T47D (cell line): ENCODE results near the gene IQSEC1.

Source experiments
- DNase-seq, 2 experiments: peaks; one replicate each; pipeline versions ENCODE4 v3.0.0 to v3.0.0-alpha.2; 2011 to 2012; ENCODE audit warnings: low read depth in 1 of 2, low spot score in 1 of 2
- JUND ChIP-seq: IDR thresholded peaks from 2 replicates; pipeline ENCODE4 v1.6.1; 2012; ENCODE audit warnings: low read depth
- in situ Hi-C: cut with HindIII; loops from 2 replicates; pipeline ENCODE4 v1.10.0; 2016; ENCODE audit warnings: low sequenced_read_pairs, low pct_unique_long_range_greater_than_20kb

The IQSEC1 gene

DNA sequence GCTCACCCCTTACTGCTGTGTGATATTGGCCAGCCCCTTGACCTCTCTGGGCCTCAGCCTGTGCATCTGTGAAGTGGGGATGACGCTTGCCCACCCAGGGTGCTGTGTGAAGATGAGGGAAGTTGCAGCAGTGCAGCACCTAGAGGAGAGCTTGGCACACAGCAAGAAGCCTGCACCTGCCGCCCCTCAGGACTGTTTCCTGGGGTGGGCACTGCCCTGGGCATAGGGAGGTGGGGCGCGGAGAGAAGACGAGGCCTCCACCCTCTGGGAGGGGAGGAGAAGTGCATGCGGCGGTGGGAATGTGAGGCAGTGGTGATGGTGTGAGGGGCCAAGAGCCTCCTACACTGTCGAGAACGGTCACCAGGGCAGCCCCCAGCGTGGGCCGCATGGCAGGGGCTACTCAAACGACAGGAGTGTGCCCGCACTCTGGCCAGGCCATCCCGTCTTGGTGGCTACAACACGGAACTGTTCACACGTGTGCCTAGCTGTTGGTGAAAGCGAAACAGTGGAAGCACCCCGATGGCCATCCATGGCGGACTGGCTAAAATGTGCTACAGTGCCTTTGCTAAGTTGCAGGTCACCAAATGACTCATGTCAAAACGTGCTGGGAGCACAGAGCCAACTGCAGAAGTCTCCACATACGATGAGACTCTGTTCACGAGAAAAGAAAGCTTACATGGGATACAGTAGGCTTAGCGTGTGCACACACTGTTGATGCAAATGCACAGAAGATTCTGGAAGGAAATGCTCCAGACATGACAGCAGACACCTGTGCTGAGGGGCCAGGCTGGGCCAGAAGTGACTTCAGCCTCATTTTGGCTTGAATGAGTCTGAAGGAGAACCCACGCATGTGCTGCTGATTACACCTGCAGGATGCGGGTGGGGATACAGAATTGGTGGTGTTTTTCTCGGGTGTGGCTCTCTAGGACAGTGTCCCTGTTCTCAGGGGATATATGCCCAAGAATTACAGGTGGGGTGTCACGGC is 40.4 kb upstream of the IQSEC1 start:
- in situ Hi-C loops, result no loop called here
- no peak for TF ChIP-seq JUND
- no peak for DNase-seq

DNA sequence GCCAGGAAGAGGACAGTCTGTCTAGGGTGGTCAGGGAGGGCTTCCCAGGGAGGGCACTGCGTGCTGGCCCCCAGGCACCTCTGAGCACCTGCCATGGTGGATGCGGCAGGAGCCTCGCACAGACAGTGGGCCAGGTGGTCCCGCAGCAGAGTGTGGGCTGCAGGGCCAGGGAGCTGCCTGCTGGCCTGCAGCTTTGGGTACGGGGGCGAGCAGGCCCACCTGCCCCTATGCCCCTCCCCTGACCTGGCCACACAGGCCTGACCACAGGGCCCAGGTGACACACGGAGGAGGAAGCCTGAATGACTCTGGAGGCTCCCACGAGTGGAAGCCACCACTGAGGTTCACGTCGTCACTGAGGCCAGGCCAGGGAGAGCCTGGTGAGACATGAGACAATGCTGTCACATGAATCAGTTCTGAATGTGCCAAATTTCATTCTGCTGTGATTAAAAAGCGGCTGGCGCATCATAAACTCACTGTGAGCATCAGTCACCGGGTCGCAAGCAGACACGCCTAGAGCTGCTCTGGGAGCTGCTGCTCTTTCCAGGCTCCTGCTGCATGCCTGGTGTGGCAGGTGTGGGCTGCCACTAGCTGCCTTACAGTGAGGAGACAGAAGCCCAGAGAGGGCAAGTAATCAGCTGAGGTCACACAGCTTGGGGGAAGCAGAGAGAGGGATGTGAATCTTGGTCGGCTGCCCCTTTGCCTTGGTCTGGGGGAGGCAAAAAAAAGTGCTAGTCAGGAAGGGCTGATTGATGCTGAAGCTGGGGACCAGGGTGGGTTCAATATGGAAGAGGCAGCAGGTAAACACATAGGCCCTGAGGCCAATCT is 39.5 kb upstream of the IQSEC1 start:
- in situ Hi-C loops, result no loop called here
- no peak for DNase-seq
- TF ChIP-seq JUND, result no peak

DNA sequence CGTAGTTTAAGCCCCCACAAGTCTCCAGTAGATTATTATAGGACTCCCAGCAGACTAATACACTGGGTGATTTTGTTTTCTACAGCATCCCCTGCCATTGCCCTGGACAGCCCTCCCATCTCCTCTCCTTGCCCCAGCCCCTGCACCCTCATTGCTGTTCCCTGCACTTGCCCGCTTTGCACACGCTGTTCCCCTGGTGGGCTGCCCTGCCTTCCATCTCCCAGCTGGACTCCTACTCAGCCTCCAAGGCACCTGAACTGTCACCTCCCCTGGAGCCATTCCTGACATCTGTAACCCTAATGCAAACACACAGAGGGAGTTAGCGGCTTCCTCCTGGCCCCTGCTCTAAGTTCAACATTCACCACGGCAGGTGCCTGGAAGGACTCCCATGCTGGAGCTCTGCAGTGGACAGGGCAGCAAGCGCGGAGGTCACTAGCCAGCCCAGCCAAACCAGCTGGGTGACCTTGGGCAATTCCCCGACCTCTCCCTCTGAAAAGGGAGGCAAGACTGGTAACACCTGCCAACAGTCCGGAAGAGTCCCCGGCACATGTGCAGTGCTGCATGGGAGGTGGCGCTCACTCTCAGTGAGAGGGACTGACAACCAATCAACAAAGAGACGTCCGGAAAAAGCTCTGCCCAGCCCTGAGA is 38.8 kb upstream of the IQSEC1 start:
- peak; percentile 72 to 84 for DNase-seq
- no peak for TF ChIP-seq JUND
- in situ Hi-C loops, result no loop called here

DNA sequence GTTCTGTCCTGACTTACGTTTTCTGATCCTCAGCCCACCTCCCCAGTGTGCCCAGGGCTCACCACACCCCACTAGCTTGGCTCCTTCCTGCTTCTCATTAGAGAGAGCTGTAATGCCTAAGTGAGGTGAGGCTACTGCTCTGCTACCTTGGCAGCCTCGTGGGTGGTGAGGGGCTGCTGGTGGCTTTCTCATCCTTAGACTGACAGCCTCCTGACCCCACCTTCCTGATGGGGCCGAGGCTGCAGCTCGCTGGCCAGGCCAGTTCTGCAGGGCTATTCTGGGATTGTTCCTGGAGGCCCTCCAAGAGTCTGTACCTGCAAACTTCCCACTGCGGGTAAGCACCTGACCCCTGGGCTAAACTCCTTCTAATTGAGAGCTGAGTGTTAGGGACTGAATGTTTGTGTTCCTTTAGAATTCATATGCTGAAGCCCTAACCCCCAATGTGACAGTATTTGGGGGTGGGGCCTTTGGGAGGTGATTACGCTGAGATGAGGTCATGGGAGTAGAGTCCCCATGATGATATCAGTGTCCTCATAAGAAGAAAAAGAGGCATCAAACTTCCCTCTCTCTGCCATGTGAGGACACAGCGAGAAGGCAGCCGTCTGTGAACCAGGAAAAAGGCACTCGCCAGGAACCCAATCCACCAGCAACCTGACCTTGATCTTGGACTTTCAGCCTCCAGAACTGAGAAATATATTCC is 38.1 kb upstream of the IQSEC1 start:
- TF ChIP-seq JUND, result no peak; the same call in 1 of the 2 replicates
- DNase-seq, result peak; percentile 63 to 76
- in situ Hi-C loops, result no loop called here

DNA sequence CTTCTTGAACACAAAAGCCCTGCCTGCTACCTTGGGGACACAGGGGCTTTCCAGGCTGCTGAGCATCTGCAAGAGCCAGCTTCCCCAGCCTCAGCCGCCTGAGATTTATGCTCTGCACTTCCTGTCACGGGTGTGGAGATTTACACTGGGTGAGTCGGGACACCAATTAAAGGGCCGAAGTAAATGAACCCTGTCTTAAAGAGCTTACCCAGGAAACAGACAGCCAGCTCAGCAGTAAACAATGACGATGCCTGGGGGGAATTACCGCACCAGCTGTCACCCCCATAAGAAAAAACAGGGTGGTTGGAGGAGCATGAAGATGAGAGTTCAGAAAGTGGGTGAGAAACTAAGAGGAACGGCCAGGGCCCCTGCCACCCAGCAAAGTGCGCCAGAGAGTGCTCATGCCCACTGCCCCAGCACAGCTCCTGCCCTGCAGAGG is 37.5 kb upstream of the IQSEC1 start:
- in situ Hi-C loops, result no loop called here
- TF ChIP-seq JUND, result no peak
- peak; percentile 60 to 68 for DNase-seq

DNA sequence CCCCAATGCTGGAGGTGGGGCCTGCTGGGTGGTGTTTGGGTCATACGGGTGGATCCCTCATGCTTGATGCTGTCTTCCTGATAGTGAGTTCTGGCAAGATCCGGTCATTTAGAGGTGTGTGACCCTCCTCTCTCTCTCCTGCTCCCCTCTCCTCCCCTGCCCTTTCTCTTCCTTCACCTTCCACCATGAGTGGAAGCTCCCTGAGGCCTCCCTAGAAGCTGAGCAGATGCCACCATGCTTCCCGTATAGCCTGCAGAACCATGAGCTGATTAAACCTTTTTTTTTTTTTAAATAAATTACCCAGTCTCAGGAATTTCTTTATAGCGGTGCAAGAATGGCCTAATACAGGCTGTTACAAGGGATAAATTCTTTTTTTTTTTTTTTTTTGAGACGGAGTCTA is 36.3 kb upstream of the IQSEC1 start:
- in situ Hi-C loops, result no loop called here
- DNase-seq, result no peak
- no peak for TF ChIP-seq JUND

DNA sequence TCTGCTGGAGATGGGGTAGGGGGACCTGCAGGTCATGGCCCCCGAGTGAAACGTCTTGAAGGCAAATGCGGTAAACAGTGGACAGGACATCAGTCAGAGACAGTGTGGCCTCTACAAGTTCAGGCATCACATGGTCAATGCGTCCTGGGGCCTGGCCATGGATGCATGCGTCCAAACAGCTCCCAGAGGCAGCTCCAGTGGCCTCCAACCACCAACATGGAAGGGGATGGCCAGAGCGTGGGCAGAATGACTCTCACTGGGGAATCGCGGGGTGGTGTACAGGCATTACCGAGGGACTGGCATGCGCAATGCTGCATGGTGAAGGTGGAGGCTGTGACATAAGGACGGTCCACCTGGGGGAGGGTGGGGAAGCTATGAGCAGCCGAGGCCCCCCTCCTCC is 35.6 kb upstream of the IQSEC1 start:
- in situ Hi-C loops, result no loop called here
- no peak for DNase-seq

DNA sequence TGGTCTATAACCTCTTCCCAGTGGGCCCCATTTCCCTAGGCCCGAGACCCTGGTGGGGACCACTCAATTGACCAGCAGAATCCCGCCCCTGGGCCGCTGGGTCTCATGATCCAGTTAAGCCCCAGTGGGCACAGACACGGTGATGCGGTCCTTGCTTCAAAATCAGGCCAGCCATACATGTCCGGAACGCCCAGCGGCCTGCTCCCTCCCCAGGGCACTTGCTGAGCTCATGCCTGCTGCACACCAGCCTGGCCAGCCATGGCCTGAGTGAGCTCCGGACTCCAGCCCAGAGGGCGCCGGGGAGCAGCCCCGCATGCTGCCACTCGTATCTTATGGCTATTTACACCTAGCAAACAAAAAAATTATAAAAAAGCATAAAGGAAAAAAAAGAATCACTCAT is 34.4 kb upstream of the IQSEC1 start:
- no peak for TF ChIP-seq JUND
- in situ Hi-C loops, result no loop called here
- peak in 1 of 2 experiments; percentile 24 for DNase-seq

More for the DNA sequence above, 35.6 kb upstream of the IQSEC1 start:
- TF ChIP-seq JUND, result no peak

DNA sequence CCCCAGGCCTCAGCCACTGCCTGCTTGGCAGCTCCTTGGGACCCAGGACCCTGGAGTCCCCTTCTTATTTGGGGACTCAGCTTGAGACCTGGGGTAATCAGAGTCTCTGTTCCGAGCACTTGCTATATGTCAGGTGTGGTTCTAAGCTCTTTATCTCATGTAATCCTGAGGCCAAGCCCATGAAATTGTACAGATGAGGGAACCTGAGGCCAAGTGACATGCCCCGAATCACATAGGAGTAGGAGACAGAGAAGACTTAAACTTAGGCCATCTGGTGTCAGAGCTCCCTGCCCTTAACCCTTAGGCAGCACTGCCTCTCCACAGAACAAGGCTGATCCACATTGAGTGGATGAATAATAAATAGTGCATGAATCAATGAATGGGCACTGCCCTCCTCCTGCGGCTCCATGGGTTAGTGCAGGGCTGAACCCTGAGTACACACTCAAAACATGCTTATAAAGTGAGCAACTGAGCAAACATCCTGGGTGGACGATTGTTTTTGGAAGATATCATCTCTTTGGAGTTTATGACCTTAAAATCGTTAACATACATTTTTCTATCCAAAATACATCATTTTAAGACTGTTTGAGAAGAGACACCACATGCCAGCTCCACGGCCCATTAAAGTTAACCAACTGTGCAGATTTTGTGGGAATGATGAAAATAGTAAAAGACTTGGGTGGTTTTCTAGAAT is 33.2 kb upstream of the IQSEC1 start:
- in situ Hi-C loops, result no loop called here
- peak; percentile 71 to 87 for DNase-seq
- TF ChIP-seq JUND, result no peak

DNA sequence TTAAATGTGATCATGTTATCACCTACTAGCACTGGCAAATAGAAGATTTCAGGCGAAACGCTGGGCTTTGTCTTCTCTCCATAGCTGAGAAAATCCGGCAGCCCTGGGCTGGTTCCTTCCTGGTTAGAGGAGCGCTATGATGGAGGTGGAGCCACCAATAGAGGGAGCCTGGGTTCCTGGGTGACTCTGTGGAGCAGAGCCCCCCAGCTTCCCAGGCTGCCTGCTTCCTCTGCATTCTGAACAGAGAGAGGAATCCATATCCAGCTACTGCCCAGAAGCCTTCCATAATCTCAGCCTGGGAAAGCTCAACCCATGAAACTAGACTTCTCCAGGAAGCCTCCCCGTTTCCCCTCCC is 32.6 kb upstream of the IQSEC1 start:
- no peak for TF ChIP-seq JUND
- in situ Hi-C loops, result no loop called here

DNA sequence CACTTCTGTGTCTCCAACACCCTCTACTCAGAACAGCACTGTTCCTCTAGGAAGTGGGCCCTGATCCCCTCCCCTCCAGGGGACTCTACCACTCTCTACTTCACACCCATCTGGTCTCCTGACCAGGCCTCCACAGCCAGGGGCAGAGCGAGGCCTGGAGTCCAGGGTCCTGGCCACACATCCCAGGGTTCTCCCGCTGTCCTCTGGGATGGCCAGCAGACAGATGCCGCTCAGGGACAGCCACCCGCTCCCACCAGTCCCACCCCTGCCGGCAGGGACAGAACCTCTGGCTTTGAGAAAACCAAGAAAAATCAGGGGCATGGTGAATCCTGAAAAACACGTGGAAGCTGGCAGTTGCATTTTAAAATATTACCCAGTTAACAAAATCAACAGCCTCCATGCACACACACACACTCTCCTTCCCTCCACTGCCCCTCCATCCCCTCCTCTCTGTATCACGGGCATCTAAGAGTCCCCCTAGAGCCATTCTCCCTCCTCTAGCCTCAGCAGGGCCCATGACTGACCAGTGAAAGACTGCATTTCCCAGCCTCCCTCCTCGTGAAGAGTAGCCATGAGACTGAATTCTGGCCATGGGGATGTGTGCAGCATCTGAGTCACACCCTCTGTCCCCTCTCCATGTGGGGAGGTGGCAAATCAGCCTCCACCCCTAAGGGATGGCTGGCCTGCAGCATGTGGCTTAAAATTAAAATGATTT is 32.1 kb upstream of the IQSEC1 start:
- in situ Hi-C loops, result no loop called here
- no peak for TF ChIP-seq JUND
- DNase-seq, result no peak

More for the DNA sequence above, 32.6 kb upstream of the IQSEC1 start:
- DNase-seq, result no peak
